ENCODE data around the gene AMBRA1.
"Not testable (repeated sequence)": the region's sequence is repeated elsewhere in the genome, so short reads cannot be mapped to it uniquely, and the experiment has no call there.

AMBRA1 gene

GRCh38 chr11:46375392-46376101 lies 218.3 kb downstream of the AMBRA1 start:
- DNase-seq, result no peak
- Histone ChIP-seq H3K27ac (ENCODE audit: low read length, poor library complexity, severe bottlenecking) (no peak overlapping the region), H3K36me3 (ENCODE audit: control insufficient read depth in 1 of 2, insufficient read depth in 2 of 2, low read depth in 1 of 2, low read length in 2 of 2) (peaks cover 36 to 77% of the 10 kb centered on the region in 2 experiments), H3K4me3 (ENCODE audit: insufficient read depth in 1 of 2, low read depth in 1 of 2, low read length in 2 of 2) (peak overlapping the region in 1 of 2 experiments; percentile 20), H2AK5ac (ENCODE audit: low read length, severe bottlenecking) (no peak overlapping the region), H4K91ac (ENCODE audit: low read length) (peak overlapping the region; percentile 45), H3K4me1 (ENCODE audit: control insufficient read depth, insufficient read depth, low read depth, low read length) (peaks cover 30% of the 10 kb centered on the region), H2AFZ (ENCODE audit: low read depth, low read length) (no peak overlapping the region), H3K4me2 (ENCODE audit: low read length, poor library complexity, severe bottlenecking) (no peak overlapping the region), H3K4ac (ENCODE audit: low read depth in 1 of 2, low read length in 2 of 2) (no peak overlapping the region), H3K27me3 (ENCODE audit: control insufficient read depth in 1 of 2, insufficient read depth in 1 of 2, low read length in 2 of 2) (no peaks in the 10 kb centered on the region), H3K14ac (ENCODE audit: low read length in 2 of 2) (no peak overlapping the region), H3K79me1 (replicated peaks; ENCODE audit: low read length, poor library complexity, severe bottlenecking) (peaks cover 10% of the 10 kb centered on the region), H2BK12ac (ENCODE audit: low read length in 2 of 2) (no peak overlapping the region), H3K23ac (ENCODE audit: low read length in 2 of 2) (no peak overlapping the region), H3K9me3 (ENCODE audit: control insufficient read depth, low read length) (no peaks in the 10 kb centered on the region), H4K8ac (ENCODE audit: low read length) (no peak overlapping the region), H3K9ac (ENCODE audit: low read length) (no peak overlapping the region), H3K18ac (ENCODE audit: low read depth in 1 of 2, low read length in 2 of 2) (no peak overlapping the region), H2BK5ac (ENCODE audit: low read depth, low read length, poor library complexity, severe bottlenecking) (no peak overlapping the region), H2BK120ac (ENCODE audit: low read depth, low read length) (no peak overlapping the region), H2BK15ac (ENCODE audit: low read depth, poor library complexity, severe bottlenecking) (no peak overlapping the region)
- WGBS, result 96% methylated on average over 37 of the region's 38 CpGs

GRCh38 chr11:46374815-46375214 lies 219.0 kb downstream of the AMBRA1 start:
- no peak overlapping the region for H2BK12ac ChIP-seq (ENCODE audit: low read length in 2 of 2)
- no peak overlapping the region for H2BK120ac ChIP-seq (ENCODE audit: low read depth, low read length)
- no peak overlapping the region for H2AFZ ChIP-seq (ENCODE audit: low read depth, low read length)
- H3K18ac ChIP-seq (ENCODE audit: low read depth in 1 of 2, low read length in 2 of 2), result no peak overlapping the region
- no peaks in the 10 kb centered on the region for H3K9me3 ChIP-seq (ENCODE audit: control insufficient read depth, low read length)
- H3K79me1 ChIP-seq (replicated peaks; ENCODE audit: low read length, poor library complexity, severe bottlenecking), result peaks cover 17% of the 10 kb centered on the region
- no peak overlapping the region for H2AK5ac ChIP-seq (ENCODE audit: low read length, severe bottlenecking)
- no peak for DNase-seq
- H2BK5ac ChIP-seq (ENCODE audit: low read depth, low read length, poor library complexity, severe bottlenecking), result no peak overlapping the region
- no peak overlapping the region for H4K91ac ChIP-seq (ENCODE audit: low read length)
- WGBS, result 95% methylated on average over 15 of the region's 15 CpGs
- H3K4me3 ChIP-seq (ENCODE audit: insufficient read depth in 1 of 2, low read depth in 1 of 2, low read length in 2 of 2), result no peak overlapping the region
- no peak overlapping the region for H3K14ac ChIP-seq (ENCODE audit: low read length in 2 of 2)
- H3K4me2 ChIP-seq (ENCODE audit: low read length, poor library complexity, severe bottlenecking), result no peak overlapping the region
- H2BK15ac ChIP-seq (ENCODE audit: low read depth, poor library complexity, severe bottlenecking), result no peak overlapping the region
- peaks cover 42 to 84% of the 10 kb centered on the region in 2 experiments for H3K36me3 ChIP-seq (ENCODE audit: control insufficient read depth in 1 of 2, insufficient read depth in 2 of 2, low read depth in 1 of 2, low read length in 2 of 2)
- H4K8ac ChIP-seq (ENCODE audit: low read length), result no peak overlapping the region
- H3K4me1 ChIP-seq (ENCODE audit: control insufficient read depth, insufficient read depth, low read depth, low read length), result peaks cover 33% of the 10 kb centered on the region
- H3K27ac ChIP-seq (ENCODE audit: low read length, poor library complexity, severe bottlenecking), result no peak overlapping the region
- no peak overlapping the region for H3K9ac ChIP-seq (ENCODE audit: low read length)
- no peak overlapping the region for H3K4ac ChIP-seq (ENCODE audit: low read depth in 1 of 2, low read length in 2 of 2)
- no peak overlapping the region for H3K23ac ChIP-seq (ENCODE audit: low read length in 2 of 2)
- no peaks in the 10 kb centered on the region for H3K27me3 ChIP-seq (ENCODE audit: control insufficient read depth in 1 of 2, insufficient read depth in 1 of 2, low read length in 2 of 2)

GRCh38 chr11:46373787-46374740 lies 219.8 kb downstream of the AMBRA1 start:
- Histone ChIP-seq H4K91ac (ENCODE audit: low read length) (peak overlapping the region; percentile 29), H2BK5ac (ENCODE audit: low read depth, low read length, poor library complexity, severe bottlenecking) (no peak overlapping the region), H3K4me1 (ENCODE audit: control insufficient read depth, insufficient read depth, low read depth, low read length) (peaks cover 34% of the 10 kb centered on the region), H3K14ac (ENCODE audit: low read length in 2 of 2) (no peak overlapping the region), H2BK120ac (ENCODE audit: low read depth, low read length) (no peak overlapping the region), H3K9ac (ENCODE audit: low read length) (no peak overlapping the region), H2BK12ac (ENCODE audit: low read length in 2 of 2) (no peak overlapping the region), H2AK5ac (ENCODE audit: low read length, severe bottlenecking) (no peak overlapping the region), H3K4ac (ENCODE audit: low read depth in 1 of 2, low read length in 2 of 2) (no peak overlapping the region), H3K18ac (ENCODE audit: low read depth in 1 of 2, low read length in 2 of 2) (no peak overlapping the region), H3K4me2 (ENCODE audit: low read length, poor library complexity, severe bottlenecking) (no peak overlapping the region), H2AFZ (ENCODE audit: low read depth, low read length) (no peak overlapping the region), H3K27me3 (ENCODE audit: control insufficient read depth in 1 of 2, insufficient read depth in 1 of 2, low read length in 2 of 2) (no peaks in the 10 kb centered on the region), H3K27ac (ENCODE audit: low read length, poor library complexity, severe bottlenecking) (no peak overlapping the region), H3K9me3 (ENCODE audit: control insufficient read depth, low read length) (no peaks in the 10 kb centered on the region), H2BK15ac (ENCODE audit: low read depth, poor library complexity, severe bottlenecking) (no peak overlapping the region), H3K36me3 (ENCODE audit: control insufficient read depth in 1 of 2, insufficient read depth in 2 of 2, low read depth in 1 of 2, low read length in 2 of 2) (peaks cover 45 to 91% of the 10 kb centered on the region in 2 experiments), H4K8ac (ENCODE audit: low read length) (no peak overlapping the region), H3K23ac (ENCODE audit: low read length in 2 of 2) (no peak overlapping the region), H3K79me1 (replicated peaks; ENCODE audit: low read length, poor library complexity, severe bottlenecking) (peaks cover 19% of the 10 kb centered on the region), H3K4me3 (ENCODE audit: insufficient read depth in 1 of 2, low read depth in 1 of 2, low read length in 2 of 2) (no peak overlapping the region)
- DNase-seq, result no peak
- WGBS, result 86% methylated on average over 30 of the region's 30 CpGs

GRCh38 chr11:46372501-46372900 lies 221.3 kb downstream of the AMBRA1 start:
- H2BK120ac ChIP-seq (ENCODE audit: low read depth, low read length); H3K27me3 ChIP-seq (ENCODE audit: control insufficient read depth in 1 of 2, insufficient read depth in 1 of 2, low read length in 2 of 2); H2AK5ac ChIP-seq (ENCODE audit: low read length, severe bottlenecking); H3K14ac ChIP-seq (ENCODE audit: low read length in 2 of 2); H3K18ac ChIP-seq (ENCODE audit: low read depth in 1 of 2, low read length in 2 of 2); H3K4me2 ChIP-seq (ENCODE audit: low read length, poor library complexity, severe bottlenecking); H3K4ac ChIP-seq (ENCODE audit: low read depth in 1 of 2, low read length in 2 of 2); H3K9me3 ChIP-seq (ENCODE audit: control insufficient read depth, low read length); H2BK5ac ChIP-seq (ENCODE audit: low read depth, low read length, poor library complexity, severe bottlenecking); H3K9ac ChIP-seq (ENCODE audit: low read length); H3K23ac ChIP-seq (ENCODE audit: low read length in 2 of 2); H3K27ac ChIP-seq (ENCODE audit: low read length, poor library complexity, severe bottlenecking); H2AFZ ChIP-seq (ENCODE audit: low read depth, low read length); H2BK15ac ChIP-seq (ENCODE audit: low read depth, poor library complexity, severe bottlenecking); H4K8ac ChIP-seq (ENCODE audit: low read length); H4K91ac ChIP-seq (ENCODE audit: low read length); H2BK12ac ChIP-seq (ENCODE audit: low read length in 2 of 2); DNase-seq; H3K4me3 ChIP-seq (ENCODE audit: insufficient read depth in 1 of 2, low read depth in 1 of 2, low read length in 2 of 2): not testable (repeated sequence)
- 96% methylated on average over 15 of the region's 15 CpGs for WGBS
- H3K36me3 ChIP-seq (ENCODE audit: control insufficient read depth in 1 of 2, insufficient read depth in 2 of 2, low read depth in 1 of 2, low read length in 2 of 2), result peaks cover 45 to 85% of the 10 kb centered on the region in 2 experiments
- peaks cover 32% of the 10 kb centered on the region for H3K4me1 ChIP-seq (ENCODE audit: control insufficient read depth, insufficient read depth, low read depth, low read length)
- H3K79me1 ChIP-seq (replicated peaks; ENCODE audit: low read length, poor library complexity, severe bottlenecking), result peaks cover 24% of the 10 kb centered on the region
